T47D (cell line): ENCODE data around the gene SLC11A2.
"Not testable (repeated sequence)": the region's sequence is repeated elsewhere in the genome, so short reads cannot be mapped to it uniquely, and the experiment has no call there.

Source experiments
- DNase-seq, 2 experiments: peaks; one replicate each; pipeline versions ENCODE4 v3.0.0 to v3.0.0-alpha.2; 2011 to 2012; ENCODE audit warnings: low read depth in 1 of 2, low spot score in 1 of 2
- JUND ChIP-seq: IDR thresholded peaks from 2 replicates; pipeline ENCODE4 v1.6.1; 2012; ENCODE audit warnings: low read depth
- in situ Hi-C: cut with HindIII; loops from 2 replicates; pipeline ENCODE4 v1.10.0; 2016; ENCODE audit warnings: low sequenced_read_pairs, low pct_unique_long_range_greater_than_20kb

The SLC11A2 gene

GRCh38 chr12:51019927-51020326 lies 6.3 kb downstream of the SLC11A2 start:
- in situ Hi-C loops: no loop called here
- no peak for TF ChIP-seq JUND
- no peak for DNase-seq

DNA sequence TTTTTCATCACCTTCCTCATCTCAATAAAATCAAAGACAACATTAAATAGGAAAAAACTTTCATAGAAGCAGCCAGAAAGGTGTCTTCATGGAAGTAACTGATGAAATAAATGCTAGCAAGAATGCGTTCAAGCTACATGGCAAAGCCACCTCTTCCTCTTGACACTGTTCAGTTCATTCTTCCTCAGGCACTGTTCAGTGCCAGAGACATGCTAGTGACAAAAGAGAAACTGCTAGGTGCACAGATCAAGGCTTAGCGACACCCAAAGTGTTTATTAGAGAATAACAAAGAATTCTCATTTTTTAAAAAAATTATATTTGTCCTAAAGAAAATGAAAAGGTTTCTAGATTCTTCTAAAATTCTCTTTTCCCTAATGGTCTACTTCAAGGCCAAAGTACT lies 7.2 kb downstream of the SLC11A2 start:
- in situ Hi-C loops: no loop called here
- no peak for TF ChIP-seq JUND
- no peak for DNase-seq

DNA sequence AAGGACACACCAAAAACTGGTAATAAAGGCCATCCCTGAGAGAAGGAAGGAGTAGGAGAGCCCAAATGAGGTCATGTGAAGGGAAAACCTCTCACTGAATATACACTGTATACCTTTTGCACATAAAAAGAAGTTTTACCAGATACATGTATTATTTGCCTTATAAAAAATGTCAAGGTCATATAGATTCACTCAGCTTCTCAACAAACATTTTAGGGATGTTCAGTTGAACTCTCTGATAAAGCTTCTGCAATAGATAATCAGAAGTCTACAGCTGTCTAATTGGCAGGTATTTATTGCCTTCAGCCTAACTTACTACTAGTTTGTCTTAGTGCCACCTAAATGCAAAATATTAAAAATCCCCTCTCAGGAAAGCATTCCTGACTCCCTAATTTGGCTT lies 8.7 kb downstream of the SLC11A2 start:
- in situ Hi-C loops: no loop called here
- no peak for TF ChIP-seq JUND
- DNase-seq: no peak

- DNase-seq, in situ Hi-C loops: not testable (repeated sequence)
Measured at GRCh38 chr12:51014467-51014866, 11.7 kb downstream of the SLC11A2 start.

DNA sequence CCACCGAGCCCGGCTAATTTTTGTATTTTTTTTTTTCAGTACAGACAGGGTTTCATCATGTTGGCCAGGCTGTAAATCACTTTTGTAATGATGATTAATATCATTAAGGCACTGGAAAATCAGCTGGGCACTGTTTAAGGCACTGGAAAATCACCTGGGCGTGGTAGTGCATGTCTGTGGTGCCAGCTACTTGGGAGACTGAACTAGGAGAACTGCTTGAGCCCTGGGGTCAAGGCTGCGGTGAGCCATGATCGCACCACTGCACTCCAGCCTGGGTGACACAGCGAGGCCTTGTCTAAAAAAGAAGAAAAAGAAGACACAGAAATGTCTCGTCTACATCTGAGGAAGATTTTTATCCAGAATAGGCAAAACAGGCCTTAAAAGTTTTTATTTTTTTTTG lies 12.7 kb downstream of the SLC11A2 start:
- TF ChIP-seq JUND: no peak
- in situ Hi-C loops: no loop called here
- no peak for DNase-seq

DNA sequence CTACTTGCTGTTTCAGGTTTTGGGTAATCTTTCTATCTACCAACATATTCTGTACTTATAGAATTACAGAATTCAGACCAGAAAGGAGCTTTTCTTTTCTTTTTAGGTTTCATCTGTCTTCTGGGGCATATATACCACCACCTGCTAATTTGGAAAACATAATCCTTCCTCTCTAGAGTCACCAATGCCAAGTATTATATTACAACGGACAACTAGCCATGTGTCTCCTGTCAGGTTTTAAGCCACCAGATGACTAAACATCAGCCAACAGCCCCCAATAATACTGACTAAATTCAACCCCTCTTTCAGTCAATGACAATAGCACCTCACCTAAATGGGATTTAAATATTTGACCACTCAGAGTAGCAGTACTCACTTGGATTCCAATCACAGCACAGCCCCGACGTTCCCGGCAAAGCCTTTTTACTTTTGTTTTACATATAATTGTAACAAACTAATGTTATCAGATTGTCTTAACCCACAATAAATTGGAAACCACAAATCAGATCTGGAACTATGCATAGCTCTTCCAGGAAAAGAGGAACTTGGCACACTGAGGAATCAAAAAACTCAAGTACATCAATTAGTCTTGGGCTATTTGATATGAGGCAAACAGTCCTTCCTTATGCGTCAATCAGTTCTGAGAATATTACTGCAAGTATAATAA lies 13.5 kb downstream of the SLC11A2 start:
- DNase-seq: no peak
- in situ Hi-C loops: no loop called here
- TF ChIP-seq JUND: no peak

DNA sequence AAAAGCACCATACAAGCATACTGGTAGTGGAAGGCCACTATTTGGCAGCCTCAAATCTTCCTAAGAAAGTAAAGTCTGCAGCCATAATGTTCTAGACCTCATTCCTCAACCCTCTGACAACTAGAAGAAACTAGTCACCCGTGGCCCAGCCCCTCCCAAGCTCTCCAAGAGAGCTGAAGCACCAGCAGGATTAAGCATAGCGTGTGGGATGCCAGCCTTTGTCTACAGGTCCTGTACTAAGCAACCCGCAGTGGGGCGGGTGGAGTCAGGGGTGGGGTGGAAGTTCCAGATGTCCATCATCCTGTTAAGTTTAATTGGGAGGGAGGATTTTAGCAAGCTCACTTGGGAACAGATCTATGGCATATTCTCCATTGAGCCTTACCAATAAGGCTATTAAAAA lies 14.2 kb downstream of the SLC11A2 start:
- no peak for DNase-seq
- TF ChIP-seq JUND: no peak
- in situ Hi-C loops: no loop called here

- no peak for DNase-seq
- TF ChIP-seq JUND: no peak
- in situ Hi-C loops: no loop called here
Measured at GRCh38 chr12:51009056-51009440, 17.1 kb downstream of the SLC11A2 start.

- no peak for DNase-seq
Measured at GRCh38 chr12:51008329-51009055, 17.7 kb downstream of the SLC11A2 start.

DNA sequence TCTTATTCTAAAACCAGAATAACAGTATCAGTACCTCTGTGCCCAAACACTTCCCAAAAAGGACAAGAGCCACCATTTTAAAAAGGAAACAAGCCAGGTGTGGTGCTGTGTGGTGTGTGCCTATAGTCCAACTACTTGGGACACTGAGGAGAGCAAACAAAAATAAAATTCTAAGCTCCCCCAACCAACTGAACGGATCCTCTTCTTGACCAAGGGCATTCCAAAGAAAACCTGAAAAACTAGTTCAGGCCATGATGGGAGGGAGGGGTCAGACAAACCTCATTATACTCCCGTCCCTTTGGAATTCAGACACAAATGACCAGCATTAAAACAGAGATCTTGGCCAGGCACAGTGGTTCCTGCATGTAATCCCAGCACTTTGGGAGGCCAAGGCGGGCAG lies 20.5 kb downstream of the SLC11A2 start:
- DNase-seq: peak; percentile 44 to 98
- in situ Hi-C loops: no loop called here
- peak; percentile 21; the same call in 1 of the 2 replicates for TF ChIP-seq JUND

More at GRCh38 chr12:51008329-51009055, 17.7 kb downstream of the SLC11A2 start:
- no peak for TF ChIP-seq JUND
- in situ Hi-C loops: no loop called here

- no peak for DNase-seq
- TF ChIP-seq JUND: no peak
- in situ Hi-C loops: no loop called here
Measured at GRCh38 chr12:51005030-51005429, 21.2 kb downstream of the SLC11A2 start.

DNA sequence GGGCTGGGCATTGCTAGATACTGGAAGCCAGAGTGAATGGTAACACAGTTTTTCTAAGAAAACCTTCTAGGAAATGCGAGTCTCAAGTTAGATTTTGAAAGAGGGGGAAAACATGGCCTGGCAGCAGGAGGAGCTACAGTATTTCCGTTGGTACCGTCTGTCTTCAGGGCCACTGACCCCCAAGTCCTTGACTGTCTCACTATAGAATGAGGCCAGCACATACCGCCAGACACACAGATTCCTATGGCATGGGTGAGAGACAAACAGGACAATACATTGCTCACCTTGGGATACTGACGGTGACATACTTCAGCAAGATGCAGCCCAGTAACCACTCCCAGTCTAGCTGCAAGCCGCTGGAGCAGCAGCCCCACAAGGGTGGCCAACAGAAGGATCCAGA lies 21.7 kb downstream of the SLC11A2 start:
- peak in 1 of 2 experiments; percentile 35 for DNase-seq
- TF ChIP-seq JUND: no peak
- in situ Hi-C loops: no loop called here

- in situ Hi-C loops: no loop called here
- no peak for DNase-seq
- no peak for TF ChIP-seq JUND
Measured at GRCh38 chr12:51001799-51002198, 24.4 kb downstream of the SLC11A2 start.
